Kidney (tissue), 14 donors: ENCODE results near the gene DEAF1. TPM values are rescaled to one million over a fixed set of nuclear protein-coding genes. Genes with fewer than 3 reads are reported as not detected.

Experiments used
- DNase-seq, 5 donors: peaks; one replicate each; pipeline ENCODE4 v3.0.0-alpha.2; 2013 to 2020
- FAIRE-seq: peaks from 2 replicates; lab custom pipeline; 2012; peaks lifted over from hg19 to GRCh38; lab: Jason Lieb, UNC
- H3K27ac ChIP-seq, 2 donors: one replicate each; pipeline ENCODE4 v1.7.0; 2013; ENCODE audit warnings: low read depth in 2 of 2, low read length in 2 of 2, inconsistent platforms in 1 of 2
- H3K27me3 ChIP-seq: one replicate; pipeline ENCODE4 v1.7.1; 2013; ENCODE audit warnings: low read length, inconsistent platforms; ENCODE audit not compliant: control insufficient read depth, insufficient read depth
- H3K36me3 ChIP-seq, 3 donors: one replicate each; pipeline versions ENCODE4 v1.7.0 to v1.7.1; 2013; ENCODE audit warnings: low read length in 3 of 3, control low read depth in 1 of 3, inconsistent platforms in 1 of 3; ENCODE audit not compliant: insufficient read depth in 3 of 3, control insufficient read depth in 2 of 3
- H3K4me1 ChIP-seq, 3 donors: one replicate each; pipeline versions ENCODE4 v1.7.0 to v1.7.1; 2013; ENCODE audit warnings: low read length in 3 of 3, inconsistent platforms in 1 of 3, low read depth in 1 of 3; ENCODE audit not compliant: control insufficient read depth in 2 of 3, insufficient read depth in 2 of 3
- H3K4me3 ChIP-seq, 3 donors: one replicate each; pipeline versions ENCODE4 v1.7.0 to v1.8.1; 2013; ENCODE audit warnings: low read length in 3 of 3, control low read depth in 1 of 3, inconsistent platforms in 1 of 3
- H3K9ac ChIP-seq, 3 donors: one replicate each; pipeline versions ENCODE4 v1.7.0 to v1.7.1; 2013; ENCODE audit warnings: low read length in 3 of 3, control low read depth in 1 of 3, inconsistent platforms in 1 of 3
- H3K9me3 ChIP-seq, 3 donors: one replicate each; pipeline versions ENCODE4 v1.7.0 to v1.7.1; 2013; ENCODE audit warnings: low read length in 3 of 3, control low read depth in 1 of 3, inconsistent platforms in 1 of 3; ENCODE audit not compliant: control insufficient read depth in 2 of 3, insufficient read depth in 1 of 3
- intact Hi-C: fragments of 100-400 bp; cut with DNase I; formaldehyde crosslinking; loops from one replicate; pipeline ENCODE4 v1.11.1; 2022
- polyA plus RNA-seq: library from polyadenylated mRNA; stranded (reverse); fragments of 350-450 nt; fragmentation: Illumina TruSeq; extraction: RNeasy Lipid Tissue Mini Kit (QIAGEN cat#74804); gene quantifications from one replicate; pipeline ENCODE4 v1.2.3, GENCODE V29; 2014; ENCODE audit warnings: low read depth, low replicate concordance; ENCODE audit not compliant: insufficient read depth
- total RNA-seq: library from RNA; stranded (reverse); fragmentation: NEBNext Ultra II Directional; extraction: Animal tissue kit (Norgen Biotek cat#: 25700); gene quantifications from one replicate; pipeline ENCODE4 v1.2.1, GENCODE V29; 2021
- TF ChIP-seq, protein P1 (sequence below): IDR thresholded peaks from 3 replicates; pipeline ENCODE4 v1.5.1; 2012; ENCODE audit warnings: mild to moderate bottlenecking, moderate library complexity, borderline replicate concordance; ENCODE audit not compliant: insufficient read depth; ENCODE audit errors: extremely low read depth
- donor health status: control.
- donor health status: control.
- donor health status: control.
- donor health status: control.
- donor health status: control.
- donor health status: DM: yes; HTN: yes; CAD: no.
- donor health status: Normal renal cell carcinoma (clear cell type).

The DEAF1 gene
- total and polyA plus RNA-seq, 2 donors from 2014 or later: 30.2 to 54.5 TPM

DNA sequence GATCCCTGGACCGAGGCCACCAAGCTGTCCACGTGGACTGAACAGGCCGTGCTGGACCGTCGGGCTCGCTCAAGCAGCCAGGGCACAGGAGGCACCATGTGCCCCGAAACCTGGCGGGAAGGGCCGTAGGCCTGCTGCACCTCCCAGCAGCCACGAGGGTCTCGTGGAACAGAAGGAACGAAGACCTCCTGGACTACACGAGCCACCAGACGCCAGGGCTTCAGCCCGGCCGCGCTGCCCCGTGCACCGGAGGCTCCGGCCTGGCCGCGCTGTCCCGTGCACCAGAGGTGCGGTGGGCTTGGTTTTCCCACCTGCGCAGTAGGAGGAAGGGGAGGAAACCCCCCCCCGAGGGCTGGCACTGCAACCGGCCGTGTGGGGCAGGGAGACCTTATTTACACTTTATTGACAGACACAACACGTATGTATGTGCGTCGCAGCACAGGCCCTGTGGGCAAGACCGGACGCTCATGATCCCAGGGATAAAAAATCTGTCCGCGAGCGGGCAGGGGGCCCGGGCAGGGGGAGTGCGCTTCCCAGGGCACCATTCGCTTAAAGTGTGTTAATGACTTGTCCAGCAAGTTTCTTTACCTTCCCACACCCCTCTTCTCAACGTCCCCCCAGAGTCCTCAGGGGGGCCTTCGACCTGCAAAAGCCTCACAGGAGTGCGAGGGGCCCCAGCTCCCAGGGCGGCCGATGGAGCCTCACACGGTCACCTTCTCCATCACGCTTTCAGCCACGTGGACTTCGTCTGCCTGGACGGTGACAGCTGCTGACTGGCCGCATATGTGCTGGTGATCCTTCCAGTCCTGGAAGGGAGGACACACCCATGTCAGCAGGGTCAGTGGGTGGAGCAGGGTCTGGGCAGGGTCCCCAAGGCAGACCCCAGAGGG lies 50.9 kb downstream of the DEAF1 start:
- Histone ChIP-seq H3K36me3 (peaks cover 0 to 8% (median 0%) of the 10 kb centered on the region in 3 donors), H3K9ac (no peak overlapping the region), H3K27ac (no peak overlapping the region), H3K4me3 (no peak overlapping the region), H3K27me3 (peaks cover under 1% of the 10 kb centered on the region), H3K4me1 (peaks cover 0 to 3% (median 0%) of the 10 kb centered on the region in 3 donors), H3K9me3 (no peaks in the 10 kb centered on the region)
- intact Hi-C loops: no loop called here
- FAIRE-seq (no peak), DNase-seq (no peak)
- TF ChIP-seq, protein P1, sequence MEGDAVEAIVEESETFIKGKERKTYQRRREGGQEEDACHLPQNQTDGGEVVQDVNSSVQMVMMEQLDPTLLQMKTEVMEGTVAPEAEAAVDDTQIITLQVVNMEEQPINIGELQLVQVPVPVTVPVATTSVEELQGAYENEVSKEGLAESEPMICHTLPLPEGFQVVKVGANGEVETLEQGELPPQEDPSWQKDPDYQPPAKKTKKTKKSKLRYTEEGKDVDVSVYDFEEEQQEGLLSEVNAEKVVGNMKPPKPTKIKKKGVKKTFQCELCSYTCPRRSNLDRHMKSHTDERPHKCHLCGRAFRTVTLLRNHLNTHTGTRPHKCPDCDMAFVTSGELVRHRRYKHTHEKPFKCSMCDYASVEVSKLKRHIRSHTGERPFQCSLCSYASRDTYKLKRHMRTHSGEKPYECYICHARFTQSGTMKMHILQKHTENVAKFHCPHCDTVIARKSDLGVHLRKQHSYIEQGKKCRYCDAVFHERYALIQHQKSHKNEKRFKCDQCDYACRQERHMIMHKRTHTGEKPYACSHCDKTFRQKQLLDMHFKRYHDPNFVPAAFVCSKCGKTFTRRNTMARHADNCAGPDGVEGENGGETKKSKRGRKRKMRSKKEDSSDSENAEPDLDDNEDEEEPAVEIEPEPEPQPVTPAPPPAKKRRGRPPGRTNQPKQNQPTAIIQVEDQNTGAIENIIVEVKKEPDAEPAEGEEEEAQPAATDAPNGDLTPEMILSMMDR: no peak

DNA sequence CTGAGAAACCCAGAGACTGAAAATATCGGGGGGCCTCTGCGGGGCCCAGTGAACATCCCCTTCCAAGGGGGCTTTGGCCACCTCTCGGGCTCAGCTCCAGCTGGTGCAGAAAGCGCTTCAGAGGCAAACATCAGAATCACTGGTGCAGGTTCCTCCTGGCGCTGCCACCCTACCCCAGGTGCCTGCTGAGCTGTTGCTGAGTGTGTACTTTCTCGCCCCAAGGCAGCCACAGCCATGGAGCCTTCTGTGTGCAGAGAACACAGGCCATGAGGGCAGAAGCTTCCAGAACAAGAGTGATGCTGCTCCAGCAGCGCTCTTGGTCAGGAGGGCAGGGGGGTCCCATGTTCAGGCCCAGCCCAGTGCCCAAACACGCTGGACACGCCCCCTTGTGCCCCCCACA lies 51.7 kb downstream of the DEAF1 start:
- TF ChIP-seq, protein P1: no peak

DNA sequence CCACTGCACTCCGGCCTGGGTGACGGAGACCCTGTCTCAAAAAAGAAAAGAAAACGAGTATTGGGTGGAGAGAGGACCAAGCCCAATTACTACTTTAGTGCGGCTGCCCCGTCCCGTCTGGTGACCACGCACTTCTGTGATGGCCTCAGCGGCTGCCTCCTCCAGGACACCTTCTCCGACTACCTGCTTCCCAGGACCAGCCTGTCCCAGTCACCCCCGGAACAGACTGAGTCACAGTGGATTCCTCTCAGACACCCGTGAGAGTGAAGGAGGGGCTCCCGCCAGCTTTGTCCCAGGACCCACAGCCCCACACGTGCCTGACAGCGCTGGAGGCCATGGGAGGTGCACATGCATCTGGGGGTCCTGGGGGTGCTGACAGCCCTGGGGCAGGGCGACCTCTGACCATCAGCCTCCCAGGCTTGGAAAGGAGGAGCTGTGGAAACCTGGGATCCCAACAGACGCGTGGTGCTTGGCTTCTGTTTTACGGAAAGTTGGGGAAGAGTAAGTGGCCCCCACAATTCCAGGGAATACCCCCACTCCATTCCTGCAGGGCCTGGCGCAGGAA lies 53.1 kb downstream of the DEAF1 start:
- Histone ChIP-seq H3K27me3 (peaks cover 13% of the 10 kb centered on the region), H3K4me3 (no peak overlapping the region), H3K4me1 (peaks cover 0 to 5% (median 0%) of the 10 kb centered on the region in 3 donors), H3K9ac (no peak overlapping the region), H3K9me3 (no peaks in the 10 kb centered on the region), H3K36me3 (peaks cover 0 to 8% (median 0%) of the 10 kb centered on the region in 3 donors), H3K27ac (no peak overlapping the region)
- intact Hi-C loops: no loop called here
- FAIRE-seq (no peak), DNase-seq (peak in 1 of 5 donors; percentile 63)
- TF ChIP-seq, protein P1: no peak

More for the DNA sequence above, 51.7 kb downstream of the DEAF1 start:
- no peak overlapping the region for H3K4me3 ChIP-seq
- no peak overlapping the region for H3K9ac ChIP-seq
- peaks cover 0 to 3% (median 0%) of the 10 kb centered on the region in 3 donors for H3K4me1 ChIP-seq
- peaks cover 0 to 8% (median 0%) of the 10 kb centered on the region in 3 donors for H3K36me3 ChIP-seq
- no peaks in the 10 kb centered on the region for H3K9me3 ChIP-seq
- FAIRE-seq (no peak), DNase-seq (no peak)
- intact Hi-C loops: no loop called here
- H3K27ac ChIP-seq: no peak overlapping the region
- H3K27me3 ChIP-seq: peaks cover 5% of the 10 kb centered on the region
